Mesenteric fat pad (tissue), 1 donor: ENCODE data around the gene CNR2. TPM values are rescaled to one million over a fixed set of nuclear protein-coding genes. Genes with fewer than 3 reads are reported as not detected.
"Not testable (repeated sequence)": the region's sequence is repeated elsewhere in the genome, so short reads cannot be mapped to it uniquely, and the experiment has no call there.

ENCODE experiments used
- DNase-seq: peaks from one replicate; pipeline ENCODE4 v3.0.0-alpha.2; 2020; ENCODE audit warnings: low spot score
- total RNA-seq: library from RNA; stranded (reverse); fragmentation: NEBNext Ultra II Directional; extraction: Animal tissue kit (Norgen Biotek cat#: 25700); gene quantifications from one replicate; pipeline ENCODE4 v1.2.1, GENCODE V29; 2021
- donor health status: DM: yes; HTN: yes; CAD: no.

Gene CNR2
- total RNA-seq, 1 donor from 2014 or later = not detected

DNA sequence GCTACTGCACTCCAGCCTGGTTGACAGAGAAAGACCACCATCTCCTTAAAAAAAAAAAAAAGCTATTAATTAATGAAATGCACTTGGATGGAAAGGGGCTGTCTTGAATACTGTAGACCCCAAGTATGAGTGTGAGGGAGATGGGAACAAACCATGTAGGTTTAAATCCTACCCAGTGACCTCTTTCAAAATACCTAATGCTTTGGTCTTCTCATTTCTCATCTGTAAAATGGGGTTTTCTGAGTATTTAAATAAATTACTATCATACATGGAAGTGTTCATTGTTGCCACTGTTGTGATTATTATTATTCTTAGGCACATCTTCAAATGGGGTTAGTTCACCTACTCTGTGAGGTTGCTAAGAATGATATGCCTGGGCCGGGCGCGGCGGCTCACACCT lies 27.9 kb downstream of the CNR2 start:
- no peak for DNase-seq

DNA sequence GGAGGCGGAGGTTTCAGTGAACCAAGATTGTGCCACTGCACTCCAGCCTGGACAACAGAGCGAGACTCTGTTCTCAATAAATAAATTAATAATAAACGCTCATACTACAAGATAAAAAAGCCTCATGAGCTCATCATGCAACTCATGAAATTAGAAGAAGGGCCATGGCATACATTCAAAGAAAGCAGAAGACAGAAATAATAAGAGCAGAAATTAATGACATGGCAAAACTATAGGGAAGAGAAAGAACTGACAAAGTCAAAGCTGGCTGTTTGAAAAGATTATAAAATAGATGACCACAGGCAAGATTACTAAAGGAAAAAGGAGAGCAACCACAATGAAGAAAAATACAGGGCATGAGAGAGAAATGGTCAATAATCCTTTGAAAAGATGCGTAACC lies 30.4 kb downstream of the CNR2 start:
- DNase-seq = no peak

- no peak for DNase-seq
Observed at GRCh38 chr1:23879809-23880208, 33.4 kb downstream of the CNR2 start.

GRCh38 chr1:23878668-23879067 lies 34.5 kb downstream of the CNR2 start:
- DNase-seq = no peak

- no peak for DNase-seq
Observed at GRCh38 chr1:23875382-23875781, 37.8 kb downstream of the CNR2 start.

DNA sequence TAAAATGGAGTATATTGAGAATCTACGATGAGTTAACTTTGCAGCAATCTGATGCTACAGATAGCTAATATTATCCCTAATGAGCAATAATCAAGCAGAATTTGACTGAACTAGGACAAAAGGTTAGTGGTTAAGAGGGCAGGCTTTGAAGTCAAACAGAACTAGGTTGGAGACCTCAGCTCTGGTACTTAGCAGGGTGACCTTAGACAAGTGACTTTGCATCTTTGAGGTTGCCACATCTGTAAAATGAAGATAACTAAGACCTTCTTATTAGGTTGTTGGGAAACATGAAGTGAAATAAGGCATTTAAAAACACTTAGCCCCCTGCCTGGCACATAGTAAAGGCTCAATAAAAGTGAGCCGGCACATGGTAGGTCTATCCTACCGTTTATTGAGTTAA lies 40.7 kb downstream of the CNR2 start:
- no peak for DNase-seq

- no peak for DNase-seq
Observed at GRCh38 chr1:23869051-23869450, 44.1 kb downstream of the CNR2 start.

- no peak for DNase-seq
Observed at GRCh38 chr1:23868557-23869016, 44.6 kb downstream of the CNR2 start.

DNA sequence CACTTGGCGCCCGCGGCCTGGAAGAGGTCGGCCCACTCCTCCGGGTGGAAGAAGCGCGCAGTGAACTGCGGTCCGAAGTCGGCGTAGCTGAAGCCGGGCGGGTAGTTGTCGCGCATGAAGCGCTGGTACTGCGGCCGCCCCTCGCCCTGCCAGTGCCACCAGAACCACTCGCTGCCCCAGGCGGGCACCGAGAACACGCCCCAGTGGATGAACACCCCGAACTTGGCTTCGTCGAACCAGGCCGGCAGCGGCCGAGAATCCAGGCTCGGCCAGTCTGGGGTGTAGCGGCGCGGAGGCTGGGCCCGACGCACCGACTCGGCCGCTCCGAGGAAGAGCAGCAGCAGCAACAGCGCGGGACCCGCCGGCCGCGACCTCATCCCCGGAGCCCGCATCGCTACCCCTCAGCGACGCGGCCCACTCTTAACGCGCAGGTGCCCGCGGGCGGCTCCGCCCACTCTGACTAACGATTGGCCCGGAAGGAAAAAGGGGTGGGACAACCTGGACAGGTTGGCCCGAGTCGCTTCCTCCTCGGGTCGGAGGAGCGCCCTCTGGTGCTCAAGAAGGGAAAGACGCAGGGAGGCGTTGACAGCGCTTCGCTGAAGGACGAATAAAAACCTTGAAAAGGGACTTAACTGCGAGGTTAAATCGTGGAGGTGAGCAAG lies 45.1 kb downstream of the CNR2 start, which contains the start of gene FUCA1:
FUCA1 (minus strand) TSS at position 396 of the 662 bp plus-strand sequence; CDS start at position 392, 4 bp downstream.
- DNase-seq = peak; percentile 95

- no peak for DNase-seq
Observed at GRCh38 chr1:23867542-23867894, 45.6 kb downstream of the CNR2 start.

GRCh38 chr1:23865543-23865930 lies 47.6 kb downstream of the CNR2 start:
- DNase-seq = no peak

- no peak for DNase-seq
Observed at GRCh38 chr1:23864801-23865542, 48.2 kb downstream of the CNR2 start.

DNA sequence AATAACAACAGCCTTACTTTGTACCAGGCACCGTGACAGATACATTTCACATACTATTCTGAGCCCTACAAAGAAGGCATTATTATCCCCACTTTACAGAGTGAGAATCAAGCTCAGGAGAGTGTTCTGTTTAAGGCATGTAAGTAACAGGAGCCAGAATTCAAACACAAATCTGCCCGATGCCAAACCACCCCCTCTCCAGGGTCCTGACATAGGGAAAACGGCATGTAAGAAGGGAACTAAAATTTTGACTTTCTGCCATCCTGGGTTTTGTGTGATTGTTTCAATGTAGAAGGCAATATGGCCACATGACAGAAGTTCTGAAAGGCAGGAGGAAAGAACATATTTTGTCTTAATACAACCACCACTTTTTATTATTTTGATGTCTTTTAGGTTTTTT lies 50.5 kb downstream of the CNR2 start:
- DNase-seq = no peak

DNA sequence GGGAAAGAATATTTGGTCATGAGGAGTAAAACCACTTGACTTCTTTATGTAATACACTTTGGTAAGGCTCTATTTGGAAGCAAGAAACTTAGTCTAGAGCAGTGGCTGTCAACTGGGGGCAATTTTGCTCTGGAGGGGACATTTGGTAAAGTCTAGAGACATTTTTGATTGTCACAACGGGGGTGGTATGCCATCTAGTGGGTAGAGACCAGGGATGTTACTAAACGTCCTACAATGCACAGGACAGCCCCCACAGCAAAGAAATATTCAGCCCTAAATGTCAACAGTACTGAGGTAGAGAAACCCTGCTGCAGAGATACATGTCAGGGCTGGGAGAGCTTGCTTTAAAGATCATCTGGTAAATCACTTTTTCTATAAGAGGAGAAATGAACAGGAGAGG lies 58.6 kb downstream of the CNR2 start:
- DNase-seq = no peak

- not testable (repeated sequence) for DNase-seq
Observed at GRCh38 chr1:23853124-23853523, 60.0 kb downstream of the CNR2 start.

GRCh38 chr1:23851406-23851805 lies 61.8 kb downstream of the CNR2 start:
- not testable (repeated sequence) for DNase-seq

GRCh38 chr1:23848673-23849616 lies 64.2 kb downstream of the CNR2 start:
- no peak for DNase-seq

- not testable (repeated sequence) for DNase-seq
Observed at GRCh38 chr1:23847482-23848095, 65.6 kb downstream of the CNR2 start.

- DNase-seq = no peak
Observed at GRCh38 chr1:23845163-23845562, 68.0 kb downstream of the CNR2 start.

DNA sequence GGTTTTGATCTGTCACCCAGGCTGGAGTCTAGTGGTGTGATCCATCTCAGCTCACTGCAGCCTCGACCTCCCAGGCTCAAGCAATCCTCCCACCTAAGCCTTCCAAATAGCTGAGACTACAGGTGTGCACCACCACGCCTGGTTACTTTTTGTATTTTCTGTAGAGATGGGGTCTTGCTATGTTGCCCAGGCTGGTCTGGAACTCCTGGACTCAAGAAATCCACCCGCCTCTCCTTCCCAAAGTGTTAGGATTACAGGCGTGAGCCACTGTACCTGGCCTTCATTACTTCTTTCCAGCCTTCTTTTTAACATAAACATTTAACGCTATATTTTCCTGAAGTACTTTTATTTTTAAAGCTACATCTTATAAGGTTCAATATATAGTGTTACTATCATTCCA lies 69.5 kb downstream of the CNR2 start:
- no peak for DNase-seq

DNA sequence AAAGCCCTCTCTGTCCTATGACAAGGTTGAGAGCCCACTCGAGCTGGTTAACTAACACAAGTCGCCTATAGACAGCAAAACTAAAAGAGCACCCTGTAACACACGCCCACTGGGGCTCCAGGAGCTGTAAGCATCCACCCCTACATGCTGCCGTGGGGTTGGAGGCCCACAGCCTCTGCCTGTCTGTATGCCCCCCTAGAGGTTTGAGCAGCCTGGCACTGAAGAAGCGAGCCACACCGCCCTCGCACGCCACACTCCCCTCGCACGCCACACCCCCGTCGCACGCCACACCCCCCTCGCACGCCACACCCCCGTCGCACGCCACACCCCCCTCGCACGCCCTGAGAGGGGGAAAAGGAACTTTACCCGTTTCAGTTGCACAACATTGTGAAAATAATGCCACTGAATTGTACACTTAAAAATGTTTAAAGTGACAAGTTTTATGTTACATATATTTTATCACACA lies 74.7 kb downstream of the CNR2 start:
- DNase-seq = peak; percentile 91
